ENCODE measurements around the gene DNMBP. TPM values are rescaled to one million over a fixed set of nuclear protein-coding genes. Genes with fewer than 3 reads are reported as not detected.

DNMBP gene
- polyA plus RNA-seq, 2 of the 4 experiments (the other 2 are of a cell fraction) = 13.7 to 20.3 TPM

GRCh38 chr10:99975942-99976809 is 33.6 kb downstream of the DNMBP start (continued):
- no peak for TF ChIP-seq MAFK (IDR thresholded peaks at IDR 0.05; ENCODE audit: partially characterized antibody)

- Histone ChIP-seq H3K27ac (peak overlapping the region in 1 of 2 experiments; percentile 74; a peak in 3 of 6 replicates), H3K4me3 (no peak overlapping the region), H3K4me2 (no peak overlapping the region), H3K4me1 (peaks cover 46% of the 10 kb centered on the region), H3K9me3 (no peaks in the 10 kb centered on the region)
- DNase-seq (ENCODE audit: low read depth in 1 of 2, low spot score in 1 of 2) = no peak
- FAIRE-seq = no peak
- no peak for TF ChIP-seq RNF2 (IDR thresholded peaks at IDR 0.05; ENCODE audit: borderline replicate concordance, low read depth)
- TF ChIP-seq MYC (IDR thresholded peaks at IDR 0.05; ENCODE audit: borderline replicate concordance, low read length) = no peak
- no peak for TF ChIP-seq KDM1A (IDR thresholded peaks at IDR 0.05; ENCODE audit: low read depth)
- TF ChIP-seq BCL3 (IDR thresholded peaks at IDR 0.05) = no peak
- CTCF ChIA-PET = interaction anchor here (0.6 to 9.0 kb wide), 11 partner anchors 9 to 129 kb away, joined by 3 to 58 read pairs (median 6); partner anchors contain the start of gene DNMBP
- POLR2A ChIA-PET = interaction anchor here (0.6 to 2.1 kb wide), 2 partner anchors 22 to 31 kb away, joined by 6 to 9 read pairs; no protein-coding TSS in a partner anchor
- no peak for ATAC-seq
- WGBS (ENCODE audit: missing lambda C conversion rate) = 84% methylated on average over 8 of the region's 8 CpGs
These were observed 34.5 kb downstream of the DNMBP start for GRCh38 chr10:99975106-99975829.

GRCh38 chr10:99973190-99973589 is 36.6 kb downstream of the DNMBP start:
- Histone ChIP-seq H3K27ac (peak overlapping the region in 1 of 2 experiments; percentile 51; a peak in 3 of 6 replicates), H3K9me3 (no peaks in the 10 kb centered on the region), H3K4me1 (peaks cover 41% of the 10 kb centered on the region), H3K4me3 (no peak overlapping the region), H3K4me2 (no peak overlapping the region)
- TF ChIP-seq, protein P1, sequence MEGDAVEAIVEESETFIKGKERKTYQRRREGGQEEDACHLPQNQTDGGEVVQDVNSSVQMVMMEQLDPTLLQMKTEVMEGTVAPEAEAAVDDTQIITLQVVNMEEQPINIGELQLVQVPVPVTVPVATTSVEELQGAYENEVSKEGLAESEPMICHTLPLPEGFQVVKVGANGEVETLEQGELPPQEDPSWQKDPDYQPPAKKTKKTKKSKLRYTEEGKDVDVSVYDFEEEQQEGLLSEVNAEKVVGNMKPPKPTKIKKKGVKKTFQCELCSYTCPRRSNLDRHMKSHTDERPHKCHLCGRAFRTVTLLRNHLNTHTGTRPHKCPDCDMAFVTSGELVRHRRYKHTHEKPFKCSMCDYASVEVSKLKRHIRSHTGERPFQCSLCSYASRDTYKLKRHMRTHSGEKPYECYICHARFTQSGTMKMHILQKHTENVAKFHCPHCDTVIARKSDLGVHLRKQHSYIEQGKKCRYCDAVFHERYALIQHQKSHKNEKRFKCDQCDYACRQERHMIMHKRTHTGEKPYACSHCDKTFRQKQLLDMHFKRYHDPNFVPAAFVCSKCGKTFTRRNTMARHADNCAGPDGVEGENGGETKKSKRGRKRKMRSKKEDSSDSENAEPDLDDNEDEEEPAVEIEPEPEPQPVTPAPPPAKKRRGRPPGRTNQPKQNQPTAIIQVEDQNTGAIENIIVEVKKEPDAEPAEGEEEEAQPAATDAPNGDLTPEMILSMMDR (IDR thresholded peaks at IDR 0.05) = peak; percentile 51; the same call in 2 of the 3 replicates
- TF ChIP-seq SMC3 (IDR thresholded peaks at IDR 0.05) (peak; percentile 40; the same call in 1 of the 3 replicates), MAFK (IDR thresholded peaks at IDR 0.05; ENCODE audit: partially characterized antibody) (no peak), RAD21 (conservative IDR thresholded peaks at IDR 0.05 in 1 of 2, IDR thresholded peaks at IDR 0.05 in 1 of 2) (peak; percentile 42 to 50; a peak in 4 of 5 replicates), HOXB13 (CRISPR knock-in tag; IDR thresholded peaks at IDR 0.05; ENCODE audit: low read depth) (no peak)
- ChIA-PET CTCF (no interaction called here), POLR2A (no interaction called here)
- FAIRE-seq (no peak), ATAC-seq (no peak), DNase-seq (ENCODE audit: low read depth in 1 of 2, low spot score in 1 of 2) (no peak)
- 69% methylated on average over 2 of the region's 2 CpGs for WGBS (ENCODE audit: missing lambda C conversion rate)

- ATAC-seq = no peak
- 95% methylated on average over 7 of the region's 7 CpGs for WGBS (ENCODE audit: missing lambda C conversion rate)
- H3K27ac ChIP-seq = peak overlapping the region in 1 of 2 experiments; percentile 84; a peak in 2 of 6 replicates
- H3K9me3 ChIP-seq = no peaks in the 10 kb centered on the region
- TF ChIP-seq CBX8 (IDR thresholded peaks at IDR 0.05) (no peak), ZSCAN20 (CRISPR knock-in tag; IDR thresholded peaks at IDR 0.05) (no peak), RNF2 (IDR thresholded peaks at IDR 0.05; ENCODE audit: borderline replicate concordance, low read depth) (no peak), MAFK (IDR thresholded peaks at IDR 0.05; ENCODE audit: partially characterized antibody) (no peak), NPAS2 (CRISPR knock-in tag; IDR thresholded peaks at IDR 0.05; ENCODE audit: borderline replicate concordance) (no peak), FOXS1 (CRISPR knock-in tag; IDR thresholded peaks at IDR 0.05) (no peak), NFE2L2 (conservative IDR thresholded peaks at IDR 0.05; ENCODE audit: low read length) (no peak), EP300 (IDR thresholded peaks at IDR 0.05) (no peak), REST (IDR thresholded peaks at IDR 0.05) (no peak), MAZ (IDR thresholded peaks at IDR 0.05; ENCODE audit: borderline replicate concordance, low read depth, low read length) (no peak)
- TF ChIP-seq, protein P2, sequence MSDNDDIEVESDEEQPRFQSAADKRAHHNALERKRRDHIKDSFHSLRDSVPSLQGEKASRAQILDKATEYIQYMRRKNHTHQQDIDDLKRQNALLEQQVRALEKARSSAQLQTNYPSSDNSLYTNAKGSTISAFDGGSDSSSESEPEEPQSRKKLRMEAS (IDR thresholded peaks at IDR 0.05) = no peak
- FAIRE-seq = no peak
- H3K4me1 ChIP-seq = peaks cover 43% of the 10 kb centered on the region
- DNase-seq (ENCODE audit: low read depth in 1 of 2, low spot score in 1 of 2) = no peak
- POLR2A ChIA-PET = no interaction called here
- CTCF ChIA-PET = interaction anchor here (0.8 to 4.2 kb wide), 6 partner anchors 8 to 78 kb away, joined by 3 to 19 read pairs (median 4); partner anchors contain the start of gene DNMBP
- no peak overlapping the region for H3K4me3 ChIP-seq
- no peak overlapping the region for H3K4me2 ChIP-seq
These were observed 41.8 kb downstream of the DNMBP start for GRCh38 chr10:99967961-99968360.
